ENCODE measurements around the gene CDK5RAP1. TPM values are rescaled to one million over a fixed set of nuclear protein-coding genes. Genes with fewer than 3 reads are reported as not detected.

Gene CDK5RAP1
- polyA plus RNA-seq, 1 experiment: 24.6 TPM

GRCh38 chr20:33408313-33408712 is 7.0 kb upstream of the CDK5RAP1 start:
- Histone ChIP-seq H3K9me3 (ENCODE audit: control insufficient read depth, insufficient read depth, low read length) (peaks cover 13% of the 10 kb centered on the region), H3K27me3 (ENCODE audit: control insufficient read depth, insufficient read depth, low read length) (no peaks in the 10 kb centered on the region), H3K4me3 (ENCODE audit: low read depth, low read length) (no peak overlapping the region), H3K27ac (ENCODE audit: low read depth, low read length) (no peak overlapping the region)
- ChIA-PET POLR2A (no interaction called here), CTCF (interaction anchor here (0.8 kb wide), 1 partner anchor 1747 kb away, joined by 7 read pairs; no protein-coding TSS in a partner anchor)
- DNase-seq (ENCODE audit: low read depth, low spot score): no peak
- TF ChIP-seq CTCF (IDR thresholded peaks at IDR 0.05; ENCODE audit: low read depth, low read length): no peak

GRCh38 chr20:33407796-33408195 is 6.5 kb upstream of the CDK5RAP1 start:
- H3K9me3 ChIP-seq (ENCODE audit: control insufficient read depth, insufficient read depth, low read length): peaks cover 13% of the 10 kb centered on the region
- no peak for TF ChIP-seq CTCF (IDR thresholded peaks at IDR 0.05; ENCODE audit: low read depth, low read length)
- POLR2A ChIA-PET: no interaction called here
- no peak overlapping the region for H3K4me3 ChIP-seq (ENCODE audit: low read depth, low read length)
- peak overlapping the region; percentile 21 for H3K27ac ChIP-seq (ENCODE audit: low read depth, low read length)
- no peak for DNase-seq (ENCODE audit: low read depth, low spot score)
- CTCF ChIA-PET: no interaction called here
- H3K27me3 ChIP-seq (ENCODE audit: control insufficient read depth, insufficient read depth, low read length): no peaks in the 10 kb centered on the region

- no peak for DNase-seq (ENCODE audit: low read depth, low spot score)
- H3K4me3 ChIP-seq (ENCODE audit: low read depth, low read length): no peak overlapping the region
- no peaks in the 10 kb centered on the region for H3K27me3 ChIP-seq (ENCODE audit: control insufficient read depth, insufficient read depth, low read length)
- peaks cover 13% of the 10 kb centered on the region for H3K9me3 ChIP-seq (ENCODE audit: control insufficient read depth, insufficient read depth, low read length)
- ChIA-PET CTCF (no interaction called here), POLR2A (no interaction called here)
- TF ChIP-seq CTCF (IDR thresholded peaks at IDR 0.05; ENCODE audit: low read depth, low read length): no peak
- H3K27ac ChIP-seq (ENCODE audit: low read depth, low read length): no peak overlapping the region
Measured at GRCh38 chr20:33407251-33407650, 5.9 kb upstream of the CDK5RAP1 start.

GRCh38 chr20:33404281-33404680 is 3.0 kb upstream of the CDK5RAP1 start:
- Histone ChIP-seq H3K9me3 (ENCODE audit: control insufficient read depth, insufficient read depth, low read length) (peaks cover 13% of the 10 kb centered on the region), H3K4me3 (ENCODE audit: low read depth, low read length) (no peak overlapping the region), H3K27me3 (ENCODE audit: control insufficient read depth, insufficient read depth, low read length) (no peaks in the 10 kb centered on the region), H3K27ac (ENCODE audit: low read depth, low read length) (no peak overlapping the region)
- ChIA-PET POLR2A (no interaction called here), CTCF (no interaction called here)
- no peak for TF ChIP-seq CTCF (IDR thresholded peaks at IDR 0.05; ENCODE audit: low read depth, low read length)
- DNase-seq (ENCODE audit: low read depth, low spot score): no peak

- CTCF ChIA-PET: interaction anchor here (0.6 to 1.3 kb wide), 2 partner anchors 14 to 93 kb away, joined by 3 to 5 read pairs; no protein-coding TSS in a partner anchor
- DNase-seq (ENCODE audit: low read depth, low spot score): no peak
- POLR2A ChIA-PET: interaction anchor here (0.7 kb wide), 2 partner anchors 10 to 351 kb away, joined by 3 to 4 read pairs; no protein-coding TSS in a partner anchor
Measured at GRCh38 chr20:33401921-33402369, 626 bp upstream of the CDK5RAP1 start.

More at GRCh38 chr20:33401921-33402369, 626 bp upstream of the CDK5RAP1 start:
- TF ChIP-seq CTCF (IDR thresholded peaks at IDR 0.05; ENCODE audit: low read depth, low read length): no peak
- peak overlapping the region; percentile 98 for H3K4me3 ChIP-seq (ENCODE audit: low read depth, low read length)
- H3K27me3 ChIP-seq (ENCODE audit: control insufficient read depth, insufficient read depth, low read length): no peaks in the 10 kb centered on the region
- no peak overlapping the region for H3K27ac ChIP-seq (ENCODE audit: low read depth, low read length)
- H3K9me3 ChIP-seq (ENCODE audit: control insufficient read depth, insufficient read depth, low read length): no peaks in the 10 kb centered on the region; the same call in 1 of the 2 replicates
